ENCODE data around the gene ITGA11. TPM values are rescaled to one million over a fixed set of nuclear protein-coding genes. Genes with fewer than 3 reads are reported as not detected.

ITGA11 gene
- polyA plus RNA-seq, 1 of the 3 experiments (the other 2 are of a cell fraction): 0.49 TPM

DNA sequence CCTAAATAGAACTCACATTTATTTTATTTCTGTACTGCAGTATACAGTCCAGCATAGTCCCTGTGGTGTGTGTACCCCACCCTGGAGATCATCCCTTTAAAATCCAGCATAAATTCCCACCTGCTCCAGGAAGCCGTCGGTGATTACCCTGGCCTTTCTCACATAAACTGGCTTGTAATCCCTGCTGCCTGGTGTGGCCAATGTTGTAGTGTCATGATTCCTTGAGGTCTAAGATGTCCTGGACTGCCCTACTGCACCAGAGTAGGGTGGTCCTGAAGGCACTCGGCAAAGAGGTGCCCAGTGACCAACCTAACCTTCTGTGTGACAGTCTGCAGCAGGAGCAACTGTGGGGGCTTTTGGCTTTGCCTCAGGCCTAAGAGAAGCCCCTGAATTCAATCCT is 58.9 kb downstream of the ITGA11 start:
- Histone ChIP-seq H3K4me1 (ENCODE audit: control insufficient read depth in 1 of 2, insufficient read depth in 2 of 2, low read depth in 1 of 2, low read length in 1 of 2) (no peaks in the 10 kb centered on the region; a peak in 1 of 4 replicates), H3K36me3 (replicated peaks in 1 of 2; ENCODE audit: control insufficient read depth in 1 of 2, insufficient read depth in 2 of 2, low read length in 1 of 2) (no peaks in the 10 kb centered on the region), H3K9ac (no peak overlapping the region), H3K27ac (ENCODE audit: low read depth in 2 of 2, low read length in 1 of 2) (no peak overlapping the region), H3K27me3 (ENCODE audit: insufficient read depth) (no peaks in the 10 kb centered on the region), H3K4me2 (no peak overlapping the region), H3K9me3 (no peaks in the 10 kb centered on the region), H4K20me1 (ENCODE audit: insufficient read depth) (no peaks in the 10 kb centered on the region), H3K79me2 (ENCODE audit: insufficient read depth) (no peaks in the 10 kb centered on the region), H2AFZ (ENCODE audit: low read depth) (no peak overlapping the region), H3K9me2 (no peaks in the 10 kb centered on the region), H3K4me3 (ENCODE audit: low read depth in 2 of 2, low read length in 1 of 2) (no peak overlapping the region), H3F3A (replicated peaks; ENCODE audit: insufficient read depth) (no peaks in the 10 kb centered on the region)
- ChIA-PET POLR2A (no interaction called here), CTCF (interaction anchor here (1.2 to 1.9 kb wide), 2 partner anchors 11 to 67 kb away, joined by 4 to 10 read pairs; no protein-coding TSS in a partner anchor)
- 78% methylated on average over 3 of the region's 3 CpGs for WGBS (ENCODE audit: low lambda C conversion rate)
- no peak for TF ChIP-seq MXI1 (IDR thresholded peaks at IDR 0.05; ENCODE audit: low read depth, low read length)
- TF ChIP-seq ELF1 (IDR thresholded peaks at IDR 0.05): no peak
- TF ChIP-seq TCF12 (IDR thresholded peaks at IDR 0.05): no peak
- TF ChIP-seq NRF1 (IDR thresholded peaks at IDR 0.05; ENCODE audit: low read depth, low read length): no peak
- no peak for TF ChIP-seq EZH2phosphoT487 (IDR thresholded peaks at IDR 0.05; ENCODE audit: borderline replicate concordance, low read depth)
- TF ChIP-seq, protein P1, sequence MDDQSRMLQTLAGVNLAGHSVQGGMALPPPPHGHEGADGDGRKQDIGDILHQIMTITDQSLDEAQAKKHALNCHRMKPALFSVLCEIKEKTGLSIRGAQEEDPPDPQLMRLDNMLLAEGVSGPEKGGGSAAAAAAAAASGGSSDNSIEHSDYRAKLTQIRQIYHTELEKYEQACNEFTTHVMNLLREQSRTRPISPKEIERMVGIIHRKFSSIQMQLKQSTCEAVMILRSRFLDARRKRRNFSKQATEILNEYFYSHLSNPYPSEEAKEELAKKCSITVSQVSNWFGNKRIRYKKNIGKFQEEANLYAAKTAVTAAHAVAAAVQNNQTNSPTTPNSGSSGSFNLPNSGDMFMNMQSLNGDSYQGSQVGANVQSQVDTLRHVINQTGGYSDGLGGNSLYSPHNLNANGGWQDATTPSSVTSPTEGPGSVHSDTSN (IDR thresholded peaks at IDR 0.05): no peak
- TF ChIP-seq RCOR1 (IDR thresholded peaks at IDR 0.05; ENCODE audit: low read length): no peak
- TF ChIP-seq SIN3A (IDR thresholded peaks at IDR 0.05; ENCODE audit: borderline replicate concordance, low read depth, low read length): no peak
- TF ChIP-seq FOXM1 (IDR thresholded peaks at IDR 0.05; ENCODE audit: low read depth): no peak
- no peak for TF ChIP-seq EP300 (IDR thresholded peaks at IDR 0.05; ENCODE audit: borderline replicate concordance in 1 of 2, low read depth in 1 of 2, low read length in 1 of 2)
- TF ChIP-seq, protein P2, sequence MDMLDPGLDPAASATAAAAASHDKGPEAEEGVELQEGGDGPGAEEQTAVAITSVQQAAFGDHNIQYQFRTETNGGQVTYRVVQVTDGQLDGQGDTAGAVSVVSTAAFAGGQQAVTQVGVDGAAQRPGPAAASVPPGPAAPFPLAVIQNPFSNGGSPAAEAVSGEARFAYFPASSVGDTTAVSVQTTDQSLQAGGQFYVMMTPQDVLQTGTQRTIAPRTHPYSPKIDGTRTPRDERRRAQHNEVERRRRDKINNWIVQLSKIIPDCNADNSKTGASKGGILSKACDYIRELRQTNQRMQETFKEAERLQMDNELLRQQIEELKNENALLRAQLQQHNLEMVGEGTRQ (IDR thresholded peaks at IDR 0.05; ENCODE audit: borderline replicate concordance, low read depth, low read length): no peak
- TF ChIP-seq, protein P3, sequence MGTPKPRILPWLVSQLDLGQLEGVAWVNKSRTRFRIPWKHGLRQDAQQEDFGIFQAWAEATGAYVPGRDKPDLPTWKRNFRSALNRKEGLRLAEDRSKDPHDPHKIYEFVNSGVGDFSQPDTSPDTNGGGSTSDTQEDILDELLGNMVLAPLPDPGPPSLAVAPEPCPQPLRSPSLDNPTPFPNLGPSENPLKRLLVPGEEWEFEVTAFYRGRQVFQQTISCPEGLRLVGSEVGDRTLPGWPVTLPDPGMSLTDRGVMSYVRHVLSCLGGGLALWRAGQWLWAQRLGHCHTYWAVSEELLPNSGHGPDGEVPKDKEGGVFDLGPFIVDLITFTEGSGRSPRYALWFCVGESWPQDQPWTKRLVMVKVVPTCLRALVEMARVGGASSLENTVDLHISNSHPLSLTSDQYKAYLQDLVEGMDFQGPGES (IDR thresholded peaks at IDR 0.05; ENCODE audit: low read depth, low read length): no peak
- TF ChIP-seq, protein P4, sequence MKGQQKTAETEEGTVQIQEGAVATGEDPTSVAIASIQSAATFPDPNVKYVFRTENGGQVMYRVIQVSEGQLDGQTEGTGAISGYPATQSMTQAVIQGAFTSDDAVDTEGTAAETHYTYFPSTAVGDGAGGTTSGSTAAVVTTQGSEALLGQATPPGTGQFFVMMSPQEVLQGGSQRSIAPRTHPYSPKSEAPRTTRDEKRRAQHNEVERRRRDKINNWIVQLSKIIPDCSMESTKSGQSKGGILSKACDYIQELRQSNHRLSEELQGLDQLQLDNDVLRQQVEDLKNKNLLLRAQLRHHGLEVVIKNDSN (IDR thresholded peaks at IDR 0.05; ENCODE audit: borderline replicate concordance, low read depth): no peak
- no peak for DNase-seq

DNA sequence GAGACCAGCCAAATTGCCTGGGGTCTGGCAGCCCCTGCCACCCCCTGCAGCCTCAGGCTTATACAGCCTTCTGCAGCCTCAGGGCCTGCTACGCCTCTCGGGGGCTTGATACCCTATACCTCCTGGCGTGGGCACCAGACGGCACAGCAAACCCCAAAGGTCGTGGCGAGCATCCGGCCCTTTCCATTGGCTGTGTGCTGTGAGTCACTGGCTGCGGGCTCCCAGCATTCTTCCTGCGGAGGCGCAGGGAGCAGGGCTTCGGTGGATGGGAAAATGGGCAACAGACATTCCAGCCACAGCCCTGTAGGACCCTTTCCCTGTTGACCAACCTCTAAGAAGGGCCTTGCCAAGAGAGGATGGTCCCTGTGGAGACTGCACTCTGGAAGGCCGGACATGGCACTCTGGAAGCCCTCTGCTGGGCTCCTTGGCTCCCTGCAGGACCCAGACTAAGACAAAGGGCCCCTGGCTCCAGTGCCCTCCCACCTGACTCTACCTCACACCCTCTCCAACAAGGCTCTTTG is 59.6 kb downstream of the ITGA11 start:
- 93% methylated on average over 11 of the region's 12 CpGs for WGBS (ENCODE audit: low lambda C conversion rate)
- no peaks in the 10 kb centered on the region for H3K79me2 ChIP-seq (ENCODE audit: insufficient read depth)

More for the DNA sequence above, 59.6 kb downstream of the ITGA11 start:
- H2AFZ ChIP-seq (ENCODE audit: low read depth): no peak overlapping the region
- no peaks in the 10 kb centered on the region for H3K36me3 ChIP-seq (replicated peaks in 1 of 2; ENCODE audit: control insufficient read depth in 1 of 2, insufficient read depth in 2 of 2, low read length in 1 of 2)
- ChIA-PET CTCF (interaction anchor here (0.6 kb wide), 1 partner anchor 12 kb away, joined by 3 read pairs; no protein-coding TSS in a partner anchor), POLR2A (no interaction called here)
- no peaks in the 10 kb centered on the region for H3K9me3 ChIP-seq
- H3F3A ChIP-seq (replicated peaks; ENCODE audit: insufficient read depth): no peaks in the 10 kb centered on the region
- H3K4me1 ChIP-seq (ENCODE audit: control insufficient read depth in 1 of 2, insufficient read depth in 2 of 2, low read depth in 1 of 2, low read length in 1 of 2): no peaks in the 10 kb centered on the region; a peak in 1 of 4 replicates
- no peak overlapping the region for H3K9ac ChIP-seq
- TF ChIP-seq SMC3 (IDR thresholded peaks at IDR 0.05; ENCODE audit: low read depth, low read length) (peak; percentile 53), RAD21 (IDR thresholded peaks at IDR 0.05; ENCODE audit: low read length) (peak; percentile 33), MEF2A (IDR thresholded peaks at IDR 0.05; ENCODE audit: borderline replicate concordance, low read depth) (no peak)
- TF ChIP-seq, protein P5, sequence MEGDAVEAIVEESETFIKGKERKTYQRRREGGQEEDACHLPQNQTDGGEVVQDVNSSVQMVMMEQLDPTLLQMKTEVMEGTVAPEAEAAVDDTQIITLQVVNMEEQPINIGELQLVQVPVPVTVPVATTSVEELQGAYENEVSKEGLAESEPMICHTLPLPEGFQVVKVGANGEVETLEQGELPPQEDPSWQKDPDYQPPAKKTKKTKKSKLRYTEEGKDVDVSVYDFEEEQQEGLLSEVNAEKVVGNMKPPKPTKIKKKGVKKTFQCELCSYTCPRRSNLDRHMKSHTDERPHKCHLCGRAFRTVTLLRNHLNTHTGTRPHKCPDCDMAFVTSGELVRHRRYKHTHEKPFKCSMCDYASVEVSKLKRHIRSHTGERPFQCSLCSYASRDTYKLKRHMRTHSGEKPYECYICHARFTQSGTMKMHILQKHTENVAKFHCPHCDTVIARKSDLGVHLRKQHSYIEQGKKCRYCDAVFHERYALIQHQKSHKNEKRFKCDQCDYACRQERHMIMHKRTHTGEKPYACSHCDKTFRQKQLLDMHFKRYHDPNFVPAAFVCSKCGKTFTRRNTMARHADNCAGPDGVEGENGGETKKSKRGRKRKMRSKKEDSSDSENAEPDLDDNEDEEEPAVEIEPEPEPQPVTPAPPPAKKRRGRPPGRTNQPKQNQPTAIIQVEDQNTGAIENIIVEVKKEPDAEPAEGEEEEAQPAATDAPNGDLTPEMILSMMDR (IDR thresholded peaks at IDR 0.05): peak; percentile 55
- no peaks in the 10 kb centered on the region for H3K9me2 ChIP-seq
- peak; percentile 47 for DNase-seq
- H3K4me3 ChIP-seq (ENCODE audit: low read depth in 2 of 2, low read length in 1 of 2): no peak overlapping the region
- no peaks in the 10 kb centered on the region for H4K20me1 ChIP-seq (ENCODE audit: insufficient read depth)
- no peaks in the 10 kb centered on the region for H3K27me3 ChIP-seq (ENCODE audit: insufficient read depth)
- no peak overlapping the region for H3K4me2 ChIP-seq
- H3K27ac ChIP-seq (ENCODE audit: low read depth in 2 of 2, low read length in 1 of 2): no peak overlapping the region

Data from SK-N-SH (cell line).